ENCODE results near the gene MKX. TPM values are rescaled to one million over a fixed set of nuclear protein-coding genes. Genes with fewer than 3 reads are reported as not detected.

The MKX gene
- total RNA-seq, 2 experiments from 2014 or later = not detected

- no peak overlapping the region for H2AFZ ChIP-seq (ENCODE audit: low read length)
- CTCF ChIA-PET (ENCODE audit: unreplicated experiment) = no interaction called here
Measured at GRCh38 chr10:27661514-27662286, 83.9 kb downstream of the MKX start.

GRCh38 chr10:27660711-27661110, 84.9 kb downstream of the MKX start:
- no peaks in the 10 kb centered on the region for H3K9me3 ChIP-seq (ENCODE audit: low read length)
- H2AFZ ChIP-seq (ENCODE audit: low read length) = no peak overlapping the region
- ChIA-PET POLR2A (interaction anchor here (0.7 to 1.0 kb wide), 2 partner anchors 9 to 734 kb away, joined by 3 read pairs; no protein-coding TSS in a partner anchor), CTCF (ENCODE audit: unreplicated experiment) (no interaction called here)
- H3K27ac ChIP-seq (ENCODE audit: low read depth, low read length, poor library complexity, severe bottlenecking) = no peak overlapping the region
- H3K4me2 ChIP-seq (ENCODE audit: low read length) = no peak overlapping the region
- H3K36me3 ChIP-seq (ENCODE audit: insufficient read depth, low read length) = no peaks in the 10 kb centered on the region
- no peak for TF ChIP-seq EZH2phosphoT487 (IDR thresholded peaks at IDR 0.05; ENCODE audit: borderline replicate concordance, low read depth, low read length)
- no peak for TF ChIP-seq CTCF (conservative IDR thresholded peaks at IDR 0.05; ENCODE audit: low read length)
- intact Hi-C loops (cut with micrococcal nuclease; ENCODE audit: unreplicated experiment) = no loop called here
- BruUV-seq (replicated peaks) = no TSS peak
- no peaks in the 10 kb centered on the region for H3K4me1 ChIP-seq (ENCODE audit: insufficient read depth, low read length, poor library complexity, severe bottlenecking)
- no peaks in the 10 kb centered on the region for H3K79me2 ChIP-seq (ENCODE audit: insufficient read depth, low read depth, low read length)
- no peaks in the 10 kb centered on the region for H3K9me2 ChIP-seq (ENCODE audit: insufficient read depth, low read length)
- no peaks in the 10 kb centered on the region for H4K20me1 ChIP-seq (ENCODE audit: insufficient read depth, low read length)
- H3K4me3 ChIP-seq (ENCODE audit: low read depth, low read length, poor library complexity, severe bottlenecking) = no peak overlapping the region
- DNase-seq (ENCODE audit: low spot score) = no peak

More at GRCh38 chr10:27661514-27662286, 83.9 kb downstream of the MKX start:
- Histone ChIP-seq H3K27ac (ENCODE audit: low read depth, low read length, poor library complexity, severe bottlenecking) (no peak overlapping the region), H3K4me1 (ENCODE audit: insufficient read depth, low read length, poor library complexity, severe bottlenecking) (no peaks in the 10 kb centered on the region), H3K4me3 (ENCODE audit: low read depth, low read length, poor library complexity, severe bottlenecking) (no peak overlapping the region), H3K4me2 (ENCODE audit: low read length) (no peak overlapping the region), H4K20me1 (ENCODE audit: insufficient read depth, low read length) (no peaks in the 10 kb centered on the region), H3K9me3 (ENCODE audit: low read length) (no peaks in the 10 kb centered on the region), H3K79me2 (ENCODE audit: insufficient read depth, low read depth, low read length) (no peaks in the 10 kb centered on the region), H3K9me2 (ENCODE audit: insufficient read depth, low read length) (no peaks in the 10 kb centered on the region), H3K36me3 (ENCODE audit: insufficient read depth, low read length) (no peaks in the 10 kb centered on the region)
- intact Hi-C loops (cut with micrococcal nuclease; ENCODE audit: unreplicated experiment) = no loop called here
- no peak for DNase-seq (ENCODE audit: low spot score)
- POLR2A ChIA-PET = interaction anchor here (0.8 kb wide), 1 partner anchor 10 kb away, joined by 4 read pairs; no protein-coding TSS in a partner anchor
- TF ChIP-seq CTCF (conservative IDR thresholded peaks at IDR 0.05; ENCODE audit: low read length) (no peak), EZH2phosphoT487 (IDR thresholded peaks at IDR 0.05; ENCODE audit: borderline replicate concordance, low read depth, low read length) (no peak)
- BruUV-seq (replicated peaks) = no TSS peak

GRCh38 chr10:27660268-27660667, 85.4 kb downstream of the MKX start:
- no peak for TF ChIP-seq EZH2phosphoT487 (IDR thresholded peaks at IDR 0.05; ENCODE audit: borderline replicate concordance, low read depth, low read length)
- TF ChIP-seq CTCF (conservative IDR thresholded peaks at IDR 0.05; ENCODE audit: low read length) = no peak
- Histone ChIP-seq H3K9me3 (ENCODE audit: low read length) (no peaks in the 10 kb centered on the region), H3K4me1 (ENCODE audit: insufficient read depth, low read length, poor library complexity, severe bottlenecking) (no peaks in the 10 kb centered on the region), H3K9me2 (ENCODE audit: insufficient read depth, low read length) (no peaks in the 10 kb centered on the region), H3K36me3 (ENCODE audit: insufficient read depth, low read length) (no peaks in the 10 kb centered on the region), H4K20me1 (ENCODE audit: insufficient read depth, low read length) (no peaks in the 10 kb centered on the region), H3K79me2 (ENCODE audit: insufficient read depth, low read depth, low read length) (no peaks in the 10 kb centered on the region), H2AFZ (ENCODE audit: low read length) (no peak overlapping the region), H3K4me3 (ENCODE audit: low read depth, low read length, poor library complexity, severe bottlenecking) (no peak overlapping the region), H3K4me2 (ENCODE audit: low read length) (no peak overlapping the region), H3K27ac (ENCODE audit: low read depth, low read length, poor library complexity, severe bottlenecking) (no peak overlapping the region)
- DNase-seq (ENCODE audit: low spot score) = no peak
- ChIA-PET POLR2A (interaction anchor here (0.5 to 1.0 kb wide), 3 partner anchors 9 to 735 kb away, joined by 3 to 4 read pairs (median 3); no protein-coding TSS in a partner anchor), CTCF (ENCODE audit: unreplicated experiment) (no interaction called here)
- BruUV-seq (replicated peaks) = no TSS peak
- intact Hi-C loops (cut with micrococcal nuclease; ENCODE audit: unreplicated experiment) = no loop called here
